Measurements from ENCODE around the gene NKIRAS1. TPM values are rescaled to one million over a fixed set of nuclear protein-coding genes. Genes with fewer than 3 reads are reported as not detected.

Gene NKIRAS1
- total and polyA plus RNA-seq, 2 experiments from 2014 or later, result 9.2 to 9.7 TPM

DNA sequence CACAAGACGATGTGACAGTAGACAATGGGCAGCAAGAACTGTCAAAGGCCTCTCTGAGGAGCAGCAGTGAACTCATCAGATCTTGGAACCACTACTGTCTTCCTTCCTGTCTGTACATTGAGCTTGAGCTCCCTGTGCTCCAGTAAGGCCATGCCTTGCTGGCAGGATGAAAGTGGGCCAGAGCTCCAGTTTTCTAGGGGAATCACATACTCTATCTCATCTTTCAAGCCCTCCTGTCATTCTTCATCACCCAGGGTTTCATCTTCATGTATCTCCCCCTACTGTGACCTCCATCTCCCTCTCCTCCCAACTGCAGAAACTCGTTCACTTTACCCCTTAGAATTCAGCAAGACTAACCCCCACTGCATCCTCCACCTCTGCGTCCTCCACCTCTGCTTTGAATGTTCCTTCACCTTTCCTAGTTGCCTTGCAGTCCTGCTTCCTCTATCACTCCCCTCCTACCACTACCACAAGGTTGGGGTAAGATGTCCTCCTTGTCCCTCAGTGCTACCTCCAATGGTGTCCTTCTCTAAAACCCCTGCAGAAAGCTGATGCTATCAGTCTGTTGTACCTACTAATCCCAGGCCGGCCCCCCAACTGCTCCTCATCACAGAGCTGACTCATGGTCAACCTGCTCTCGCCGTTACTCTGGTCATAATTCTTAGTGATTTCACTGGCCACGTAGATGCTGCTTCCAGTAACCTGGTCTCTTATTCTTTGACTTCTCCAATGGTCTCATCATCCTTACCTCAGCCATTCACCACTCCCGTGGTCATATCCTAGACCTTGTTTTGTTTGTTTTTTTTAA is 22.3 kb downstream of the NKIRAS1 start:
- Histone ChIP-seq H3K9me2 (ENCODE audit: insufficient read depth) (no peaks in the 10 kb centered on the region), H2AFZ (no peak overlapping the region), H3K4me2 (no peak overlapping the region), H3K27me3 (ENCODE audit: insufficient read depth) (no peaks in the 10 kb centered on the region), H3K36me3 (ENCODE audit: insufficient read depth) (peaks cover 13% of the 10 kb centered on the region; the same call in 1 of the 2 replicates), H3K79me2 (replicated peaks; ENCODE audit: insufficient read depth) (peaks cover 4% of the 10 kb centered on the region; the same call in 1 of the 2 replicates), H3K4me1 (ENCODE audit: insufficient read depth) (peaks cover 16% of the 10 kb centered on the region), H3F3A (replicated peaks; ENCODE audit: low read depth) (no peaks in the 10 kb centered on the region), H3K4me3 (no peak overlapping the region), H3K27ac (ENCODE audit: low read depth) (no peak overlapping the region), H4K20me1 (replicated peaks; ENCODE audit: insufficient read depth) (peaks cover 6% of the 10 kb centered on the region)
- peaks cover 24% of the 10 kb centered on the region for H3K9me3 Mint-ChIP-seq
- DNase-seq (ENCODE audit: low spot score) (no peak), ATAC-seq (no peak)
- H3K36me3 Mint-ChIP-seq (ENCODE audit: low read depth), result peaks cover 72% of the 10 kb centered on the region
- H3K4me1 Mint-ChIP-seq, result peaks cover 28% of the 10 kb centered on the region; the same call in 2 of the 3 replicates
- TF ChIP-seq CREB1 (CRISPR knock-in tag; IDR thresholded peaks at IDR 0.05; ENCODE audit: low read depth) (no peak), JUNB (IDR thresholded peaks at IDR 0.05; ENCODE audit: unreplicated experiment) (no peak), STAT1 (IDR thresholded peaks at IDR 0.05; ENCODE audit: unreplicated experiment) (no peak), CTCF (conservative IDR thresholded peaks at IDR 0.05; ENCODE audit: low read depth in 2 of 2) (no peak), ZNF331 (CRISPR knock-in tag; IDR thresholded peaks at IDR 0.05; ENCODE audit: low read depth) (no peak), ZNF114 (CRISPR knock-in tag; IDR thresholded peaks at IDR 0.05) (no peak), NANOG (IDR thresholded peaks at IDR 0.05; ENCODE audit: borderline replicate concordance) (no peak), POLR2AphosphoS5 (IDR thresholded peaks at IDR 0.05; ENCODE audit: low read depth) (no peak), EZH2phosphoT487 (IDR thresholded peaks at IDR 0.05; ENCODE audit: unreplicated experiment) (no peak), EZH2 (IDR thresholded peaks at IDR 0.05; ENCODE audit: low read depth, unreplicated experiment) (no peak)
- TF ChIP-seq, protein P1, sequence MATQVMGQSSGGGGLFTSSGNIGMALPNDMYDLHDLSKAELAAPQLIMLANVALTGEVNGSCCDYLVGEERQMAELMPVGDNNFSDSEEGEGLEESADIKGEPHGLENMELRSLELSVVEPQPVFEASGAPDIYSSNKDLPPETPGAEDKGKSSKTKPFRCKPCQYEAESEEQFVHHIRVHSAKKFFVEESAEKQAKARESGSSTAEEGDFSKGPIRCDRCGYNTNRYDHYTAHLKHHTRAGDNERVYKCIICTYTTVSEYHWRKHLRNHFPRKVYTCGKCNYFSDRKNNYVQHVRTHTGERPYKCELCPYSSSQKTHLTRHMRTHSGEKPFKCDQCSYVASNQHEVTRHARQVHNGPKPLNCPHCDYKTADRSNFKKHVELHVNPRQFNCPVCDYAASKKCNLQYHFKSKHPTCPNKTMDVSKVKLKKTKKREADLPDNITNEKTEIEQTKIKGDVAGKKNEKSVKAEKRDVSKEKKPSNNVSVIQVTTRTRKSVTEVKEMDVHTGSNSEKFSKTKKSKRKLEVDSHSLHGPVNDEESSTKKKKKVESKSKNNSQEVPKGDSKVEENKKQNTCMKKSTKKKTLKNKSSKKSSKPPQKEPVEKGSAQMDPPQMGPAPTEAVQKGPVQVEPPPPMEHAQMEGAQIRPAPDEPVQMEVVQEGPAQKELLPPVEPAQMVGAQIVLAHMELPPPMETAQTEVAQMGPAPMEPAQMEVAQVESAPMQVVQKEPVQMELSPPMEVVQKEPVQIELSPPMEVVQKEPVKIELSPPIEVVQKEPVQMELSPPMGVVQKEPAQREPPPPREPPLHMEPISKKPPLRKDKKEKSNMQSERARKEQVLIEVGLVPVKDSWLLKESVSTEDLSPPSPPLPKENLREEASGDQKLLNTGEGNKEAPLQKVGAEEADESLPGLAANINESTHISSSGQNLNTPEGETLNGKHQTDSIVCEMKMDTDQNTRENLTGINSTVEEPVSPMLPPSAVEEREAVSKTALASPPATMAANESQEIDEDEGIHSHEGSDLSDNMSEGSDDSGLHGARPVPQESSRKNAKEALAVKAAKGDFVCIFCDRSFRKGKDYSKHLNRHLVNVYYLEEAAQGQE (IDR thresholded peaks at IDR 0.05; ENCODE audit: unreplicated experiment), result no peak
- TF ChIP-seq, protein P2, sequence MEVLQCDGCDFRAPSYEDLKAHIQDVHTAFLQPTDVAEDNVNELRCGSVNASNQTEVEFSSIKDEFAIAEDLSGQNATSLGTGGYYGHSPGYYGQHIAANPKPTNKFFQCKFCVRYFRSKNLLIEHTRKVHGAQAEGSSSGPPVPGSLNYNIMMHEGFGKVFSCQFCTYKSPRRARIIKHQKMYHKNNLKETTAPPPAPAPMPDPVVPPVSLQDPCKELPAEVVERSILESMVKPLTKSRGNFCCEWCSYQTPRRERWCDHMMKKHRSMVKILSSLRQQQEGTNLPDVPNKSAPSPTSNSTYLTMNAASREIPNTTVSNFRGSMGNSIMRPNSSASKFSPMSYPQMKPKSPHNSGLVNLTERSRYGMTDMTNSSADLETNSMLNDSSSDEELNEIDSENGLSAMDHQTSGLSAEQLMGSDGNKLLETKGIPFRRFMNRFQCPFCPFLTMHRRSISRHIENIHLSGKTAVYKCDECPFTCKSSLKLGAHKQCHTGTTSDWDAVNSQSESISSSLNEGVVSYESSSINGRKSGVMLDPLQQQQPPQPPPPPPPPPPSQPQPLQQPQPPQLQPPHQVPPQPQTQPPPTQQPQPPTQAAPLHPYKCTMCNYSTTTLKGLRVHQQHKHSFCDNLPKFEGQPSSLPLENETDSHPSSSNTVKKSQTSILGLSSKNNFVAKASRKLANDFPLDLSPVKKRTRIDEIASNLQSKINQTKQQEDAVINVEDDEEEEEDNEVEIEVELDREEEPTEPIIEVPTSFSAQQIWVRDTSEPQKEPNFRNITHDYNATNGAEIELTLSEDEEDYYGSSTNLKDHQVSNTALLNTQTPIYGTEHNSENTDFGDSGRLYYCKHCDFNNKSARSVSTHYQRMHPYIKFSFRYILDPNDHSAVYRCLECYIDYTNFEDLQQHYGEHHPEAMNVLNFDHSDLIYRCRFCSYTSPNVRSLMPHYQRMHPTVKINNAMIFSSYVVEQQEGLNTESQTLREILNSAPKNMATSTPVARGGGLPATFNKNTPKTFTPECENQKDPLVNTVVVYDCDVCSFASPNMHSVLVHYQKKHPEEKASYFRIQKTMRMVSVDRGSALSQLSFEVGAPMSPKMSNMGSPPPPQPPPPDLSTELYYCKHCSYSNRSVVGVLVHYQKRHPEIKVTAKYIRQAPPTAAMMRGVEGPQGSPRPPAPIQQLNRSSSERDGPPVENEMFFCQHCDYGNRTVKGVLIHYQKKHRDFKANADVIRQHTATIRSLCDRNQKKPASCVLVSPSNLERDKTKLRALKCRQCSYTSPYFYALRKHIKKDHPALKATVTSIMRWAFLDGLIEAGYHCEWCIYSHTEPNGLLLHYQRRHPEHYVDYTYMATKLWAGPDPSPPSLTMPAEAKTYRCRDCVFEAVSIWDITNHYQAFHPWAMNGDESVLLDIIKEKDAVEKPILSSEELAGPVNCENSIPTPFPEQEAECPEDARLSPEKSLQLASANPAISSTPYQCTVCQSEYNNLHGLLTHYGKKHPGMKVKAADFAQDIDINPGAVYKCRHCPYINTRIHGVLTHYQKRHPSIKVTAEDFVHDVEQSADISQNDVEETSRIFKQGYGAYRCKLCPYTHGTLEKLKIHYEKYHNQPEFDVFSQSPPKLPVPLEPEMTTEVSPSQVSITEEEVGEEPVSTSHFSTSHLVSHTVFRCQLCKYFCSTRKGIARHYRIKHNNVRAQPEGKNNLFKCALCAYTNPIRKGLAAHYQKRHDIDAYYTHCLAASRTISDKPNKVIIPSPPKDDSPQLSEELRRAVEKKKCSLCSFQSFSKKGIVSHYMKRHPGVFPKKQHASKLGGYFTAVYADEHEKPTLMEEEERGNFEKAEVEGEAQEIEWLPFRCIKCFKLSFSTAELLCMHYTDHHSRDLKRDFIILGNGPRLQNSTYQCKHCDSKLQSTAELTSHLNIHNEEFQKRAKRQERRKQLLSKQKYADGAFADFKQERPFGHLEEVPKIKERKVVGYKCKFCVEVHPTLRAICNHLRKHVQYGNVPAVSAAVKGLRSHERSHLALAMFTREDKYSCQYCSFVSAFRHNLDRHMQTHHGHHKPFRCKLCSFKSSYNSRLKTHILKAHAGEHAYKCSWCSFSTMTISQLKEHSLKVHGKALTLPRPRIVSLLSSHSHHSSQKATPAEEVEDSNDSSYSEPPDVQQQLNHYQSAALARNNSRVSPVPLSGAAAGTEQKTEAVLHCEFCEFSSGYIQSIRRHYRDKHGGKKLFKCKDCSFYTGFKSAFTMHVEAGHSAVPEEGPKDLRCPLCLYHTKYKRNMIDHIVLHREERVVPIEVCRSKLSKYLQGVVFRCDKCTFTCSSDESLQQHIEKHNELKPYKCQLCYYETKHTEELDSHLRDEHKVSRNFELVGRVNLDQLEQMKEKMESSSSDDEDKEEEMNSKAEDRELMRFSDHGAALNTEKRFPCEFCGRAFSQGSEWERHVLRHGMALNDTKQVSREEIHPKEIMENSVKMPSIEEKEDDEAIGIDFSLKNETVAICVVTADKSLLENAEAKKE (CRISPR knock-in tag; IDR thresholded peaks at IDR 0.05), result no peak
- TF ChIP-seq, protein P3, sequence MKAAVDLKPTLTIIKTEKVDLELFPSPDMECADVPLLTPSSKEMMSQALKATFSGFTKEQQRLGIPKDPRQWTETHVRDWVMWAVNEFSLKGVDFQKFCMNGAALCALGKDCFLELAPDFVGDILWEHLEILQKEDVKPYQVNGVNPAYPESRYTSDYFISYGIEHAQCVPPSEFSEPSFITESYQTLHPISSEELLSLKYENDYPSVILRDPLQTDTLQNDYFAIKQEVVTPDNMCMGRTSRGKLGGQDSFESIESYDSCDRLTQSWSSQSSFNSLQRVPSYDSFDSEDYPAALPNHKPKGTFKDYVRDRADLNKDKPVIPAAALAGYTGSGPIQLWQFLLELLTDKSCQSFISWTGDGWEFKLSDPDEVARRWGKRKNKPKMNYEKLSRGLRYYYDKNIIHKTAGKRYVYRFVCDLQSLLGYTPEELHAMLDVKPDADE (IDR thresholded peaks at IDR 0.05), result no peak
- H3K27me3 Mint-ChIP-seq (ENCODE audit: insufficient read depth, low read depth, poor library complexity), result peaks cover 18% of the 10 kb centered on the region
- no peak overlapping the region for H3K4me3 Mint-ChIP-seq
- H3K27ac Mint-ChIP-seq, result peak overlapping the region; percentile 23

All from GM23338 (cell line).